IMR-90 (cell line): Measurements from ENCODE around the gene EIF4G2. TPM values are rescaled to one million over a fixed set of nuclear protein-coding genes. Genes with fewer than 3 reads are reported as not detected.

Experiments
- ATAC-seq: fragments of 200-7000 bp; cut with Tn5 transposase; 2 replicates; pipeline ENCODE4 v1.9.1; 2020; ENCODE audit warnings: low read depth, mild to moderate bottlenecking, moderate library complexity
- BruUV-seq: library from RNA; stranded (reverse); fragments of 400-500 nt; replicated peaks from 2 replicates; lab custom pipeline; 2021; lab: Mats Ljungman, UMichigan
- CTCF ChIA-PET: fragments of 300-600 bp; formaldehyde crosslinking; extraction: SDS; loops from one replicate; lab custom pipeline; 2021; ENCODE audit warnings: antibody characterized with exemption; lab: Yijun Ruan, JAX
- POLR2A ChIA-PET: fragments of 300-600 bp; sonication (Branson Sonifier 250); formaldehyde crosslinking; loops from one replicate; lab custom pipeline; 2022; ENCODE audit warnings: antibody characterized with exemption; ENCODE audit not compliant: unreplicated experiment; lab: Charles Lee
- DNase-seq: peaks from one replicate; pipeline ENCODE4 v3.0.0; 2013
- H2AFZ ChIP-seq: replicated peaks from 2 replicates; pipeline ENCODE3; 2013; ENCODE audit warnings: low read length, mild to moderate bottlenecking; ENCODE audit not compliant: poor library complexity
- H2AK5ac ChIP-seq: 2 replicates; pipeline ENCODE4 v1.6.1; 2013; ENCODE audit warnings: low read depth, low read length, inconsistent platforms
- H2AK9ac ChIP-seq: replicated peaks from 2 replicates; pipeline ENCODE3; 2013; ENCODE audit warnings: mild to moderate bottlenecking, low read depth, low read length, moderate library complexity; ENCODE audit not compliant: poor library complexity
- H2BK120ac ChIP-seq: 2 replicates; pipeline ENCODE4 v1.6.1; 2013; ENCODE audit warnings: low read depth, low read length, inconsistent platforms
- H2BK15ac ChIP-seq: 3 replicates; pipeline ENCODE4 v1.6.1; 2013; ENCODE audit warnings: low read depth, low read length, inconsistent platforms
- H2BK20ac ChIP-seq: 2 replicates; pipeline ENCODE4 v1.6.1; 2013; ENCODE audit warnings: low read depth, mild to moderate bottlenecking, inconsistent platforms, low read length, moderate library complexity
- H2BK5ac ChIP-seq: 2 replicates; pipeline ENCODE4 v1.6.1; 2013; ENCODE audit warnings: mild to moderate bottlenecking, low read depth, low read length, inconsistent platforms; ENCODE audit not compliant: poor library complexity, severe bottlenecking
- H3K14ac ChIP-seq: replicated peaks from 2 replicates; pipeline ENCODE4 v1.6.1; 2013; ENCODE audit warnings: low read depth, low read length, inconsistent platforms
- H3K18ac ChIP-seq: 2 replicates; pipeline ENCODE4 v1.6.1; 2013; ENCODE audit warnings: low read depth, low read length, control low read depth
- H3K23ac ChIP-seq: 2 replicates; pipeline ENCODE4 v1.6.1; 2013; ENCODE audit warnings: low read depth, low read length, inconsistent platforms
- H3K27ac ChIP-seq: 2 replicates; pipeline ENCODE4 v1.5.1; 2013; ENCODE audit warnings: mild to moderate bottlenecking, control low read depth, low read length; ENCODE audit not compliant: insufficient read depth
- H3K27me3 ChIP-seq: 2 replicates; pipeline ENCODE4 v1.6.1; 2013; ENCODE audit warnings: low read length; ENCODE audit not compliant: control insufficient read depth, insufficient read depth
- H3K36me3 ChIP-seq: 2 replicates; pipeline ENCODE4 v1.6.1; 2013; ENCODE audit warnings: low read length, mixed read lengths; ENCODE audit not compliant: control insufficient read depth, insufficient read depth
- H3K4ac ChIP-seq: 2 replicates; pipeline ENCODE4 v1.6.1; 2013; ENCODE audit warnings: low read depth, low read length, inconsistent platforms
- H3K4me1 ChIP-seq: 2 replicates; pipeline ENCODE4 v1.6.1; 2013; ENCODE audit warnings: low read length, mixed read lengths; ENCODE audit not compliant: control insufficient read depth, insufficient read depth
- H3K4me2 ChIP-seq: 2 replicates; pipeline ENCODE4 v1.6.1; 2013; ENCODE audit warnings: low read depth, mild to moderate bottlenecking, control low read depth, low read length, moderate library complexity
- H3K4me3 ChIP-seq: 2 replicates; pipeline ENCODE4 v1.5.1; 2013; ENCODE audit warnings: low read depth, mild to moderate bottlenecking, control low read depth, low read length, moderate library complexity; ENCODE audit not compliant: insufficient read depth
- H3K56ac ChIP-seq: 2 replicates; pipeline ENCODE4 v1.6.1; 2013; ENCODE audit warnings: low read length, inconsistent platforms; ENCODE audit not compliant: insufficient read depth; ENCODE audit errors: extremely low read depth
- H3K79me1 ChIP-seq, 2 experiments: 2 replicates each; pipeline ENCODE4 v1.6.1; 2013; ENCODE audit warnings: low read length in 2 of 2, inconsistent platforms in 1 of 2, low read depth in 1 of 2
- H3K9ac ChIP-seq: 2 replicates; pipeline ENCODE4 v1.6.1; 2013; ENCODE audit warnings: low read depth, low read length, control low read depth
- H3K9me1 ChIP-seq: 2 replicates; pipeline ENCODE4 v1.6.1; 2013; ENCODE audit warnings: low read length, inconsistent platforms; ENCODE audit not compliant: insufficient read depth
- H3K9me3 ChIP-seq: 2 replicates; pipeline ENCODE4 v1.6.1; 2013; ENCODE audit warnings: low read length; ENCODE audit not compliant: control insufficient read depth, insufficient read depth
- H4K20me1 ChIP-seq: 2 replicates; pipeline ENCODE4 v1.6.1; 2013; ENCODE audit warnings: low read length, inconsistent platforms; ENCODE audit not compliant: insufficient read depth
- H4K5ac ChIP-seq: 2 replicates; pipeline ENCODE4 v1.6.1; 2013; ENCODE audit warnings: mild to moderate bottlenecking, low read depth, low read length, control low read depth
- H4K8ac ChIP-seq, 2 experiments: 2 replicates each; pipeline ENCODE4 v1.6.1; 2013; ENCODE audit warnings: low read depth in 2 of 2, low read length in 2 of 2, control low read depth in 1 of 2, inconsistent platforms in 1 of 2
- H4K91ac ChIP-seq: 2 replicates; pipeline ENCODE4 v1.6.1; 2013; ENCODE audit warnings: low read depth, low read length, inconsistent platforms; ENCODE audit not compliant: insufficient read depth
- MXI1 ChIP-seq: IDR thresholded peaks from 2 replicates; pipeline ENCODE4 v1.6.1; 2012; ENCODE audit warnings: low read depth, mild to moderate bottlenecking, low read length, moderate library complexity, borderline replicate concordance
- NFE2L2 ChIP-seq: fragments of 150-350 bp; IDR thresholded peaks from 2 replicates; pipeline ENCODE4 v1.6.1; 2016; ENCODE audit warnings: low read depth, mild to moderate bottlenecking, low read length
- POLR2A ChIP-seq: IDR thresholded peaks from 2 replicates; pipeline ENCODE4 v1.6.1; 2012; ENCODE audit warnings: mild to moderate bottlenecking, low read depth, low read length
- RCOR1 ChIP-seq: IDR thresholded peaks from 2 replicates; pipeline ENCODE4 v1.6.1; 2012; ENCODE audit warnings: mild to moderate bottlenecking, low read length, improper control_type of control experiment; ENCODE audit not compliant: insufficient replicate concordance
- WGBS, 2 experiments: methylation state at CpG; one replicate each; pipeline versions ENCODE4 v1.1.5 to v1.1.7; 2013; ENCODE audit warnings: missing lambda C conversion rate in 2 of 2; ENCODE audit not compliant: insufficient read length in 1 of 2; ENCODE audit errors: extremely low coverage in 2 of 2; 5-methylcytosine and 5-hydroxymethylcytosine counted together
- dilution Hi-C: fragments of 300-500 bp; cut with HindIII; formaldehyde crosslinking; loops from one replicate; pipeline ENCODE4 v1.14.3; 2018; ENCODE audit warnings: low sequenced_read_pairs; ENCODE audit not compliant: unreplicated experiment
- in situ Hi-C: fragments of 300-500 bp; cut with MboI; formaldehyde crosslinking; loops from 3 replicates; pipeline ENCODE4 v1.14.3; 2019; ENCODE audit warnings: low sequenced_read_pairs, inconsistent platforms, mixed read lengths
- intact Hi-C: fragments of 100-400 bp; cut with micrococcal nuclease; formaldehyde crosslinking; loops from 2 replicates; pipeline ENCODE4 v1.10.0; 2022
- polyA plus RNA-seq, 3 experiments: library from polyadenylated mRNA; depleted of rRNA; stranded (reverse); fragments of >200 nt; gene quantifications; 2 replicates each; pipeline ENCODE4 v1.2.3, GENCODE V29; 2012; ENCODE audit warnings: low replicate concordance in 1 of 3
- total RNA-seq: library from RNA; depleted of rRNA; stranded (reverse); fragments of >200 nt; gene quantifications from 2 replicates; pipeline ENCODE4 v1.2.3, GENCODE V29; 2012
- TF ChIP-seq, protein P1 (sequence below): conservative IDR thresholded peaks from 2 replicates; pipeline ENCODE4 v1.5.1; 2012; ENCODE audit warnings: mild to moderate bottlenecking, low read depth, low read length, improper control_type of control experiment

EIF4G2 gene
- total and polyA plus RNA-seq, 2 of the 4 experiments (the other 2 are of a cell fraction) = 492 to 1,216 TPM

DNA sequence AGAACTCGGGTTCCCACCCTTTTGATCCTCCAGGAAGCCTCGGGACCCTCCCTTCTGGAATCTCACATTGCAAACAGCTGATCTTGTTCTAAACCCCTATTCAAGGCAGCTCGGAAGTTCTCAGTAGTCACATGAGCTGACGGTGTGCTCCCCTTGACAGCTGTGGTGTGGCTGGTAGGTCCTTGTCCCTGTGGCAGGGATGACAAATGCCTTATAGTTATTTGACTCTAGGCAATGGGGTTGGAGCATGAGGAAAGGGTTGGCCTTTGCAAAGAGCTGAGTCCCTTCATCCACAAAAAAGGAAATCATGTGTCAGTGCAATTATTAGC, 23.6 kb downstream of the EIF4G2 start:
- ATAC-seq (no peak), DNase-seq (no peak)
- intact Hi-C loops (no loop called here), in situ Hi-C loops (loop anchor here (25.0 kb wide), 1 partner anchor 1477 kb away; no protein-coding TSS in a partner anchor), dilution Hi-C loops (no loop called here)
- POLR2A ChIA-PET = interaction anchor here (0.5 kb wide), 1 partner anchor 1057 kb away, joined by 6 read pairs; no protein-coding TSS in a partner anchor
- no peak overlapping the region for H2AFZ ChIP-seq
- H4K91ac ChIP-seq = no peak overlapping the region
- no peak overlapping the region for H4K8ac ChIP-seq
- H3K56ac ChIP-seq = no peak overlapping the region
- H3K23ac ChIP-seq = no peak overlapping the region
- no peak overlapping the region for H2AK9ac ChIP-seq
- H3K4me1 ChIP-seq = no peaks in the 10 kb centered on the region
- H3K4ac ChIP-seq = no peak overlapping the region
- no peak overlapping the region for H3K4me2 ChIP-seq
- H4K20me1 ChIP-seq = no peaks in the 10 kb centered on the region
- H2BK5ac ChIP-seq = no peak overlapping the region
- no peak overlapping the region for H3K9ac ChIP-seq
- no peak overlapping the region for H4K5ac ChIP-seq
- 0 out of 4 replicates have a peak, but pooled peaks cover 0 to under 1% of the 10 kb centered on the region in 2 experiments for H3K79me1 ChIP-seq
- H3K18ac ChIP-seq = no peak overlapping the region
- H2BK15ac ChIP-seq = no peak overlapping the region
- no peak overlapping the region for H3K27ac ChIP-seq
- H3K36me3 ChIP-seq = peaks cover 3% of the 10 kb centered on the region; the same call in 1 of the 2 replicates
- H2AK5ac ChIP-seq = no peak overlapping the region
- no peaks in the 10 kb centered on the region for H3K9me1 ChIP-seq
- H3K9me3 ChIP-seq = no peaks in the 10 kb centered on the region
- no peak overlapping the region for H3K4me3 ChIP-seq
- BruUV-seq = no TSS peak
- H2BK20ac ChIP-seq = no peak overlapping the region
- H3K14ac ChIP-seq = no peak overlapping the region
- no peak overlapping the region for H2BK120ac ChIP-seq
- H3K27me3 ChIP-seq = no peaks in the 10 kb centered on the region; the same call in 1 of the 2 replicates
- no peak for TF ChIP-seq MXI1
- no peak for TF ChIP-seq NFE2L2
- TF ChIP-seq POLR2A = no peak
- TF ChIP-seq, protein P1, sequence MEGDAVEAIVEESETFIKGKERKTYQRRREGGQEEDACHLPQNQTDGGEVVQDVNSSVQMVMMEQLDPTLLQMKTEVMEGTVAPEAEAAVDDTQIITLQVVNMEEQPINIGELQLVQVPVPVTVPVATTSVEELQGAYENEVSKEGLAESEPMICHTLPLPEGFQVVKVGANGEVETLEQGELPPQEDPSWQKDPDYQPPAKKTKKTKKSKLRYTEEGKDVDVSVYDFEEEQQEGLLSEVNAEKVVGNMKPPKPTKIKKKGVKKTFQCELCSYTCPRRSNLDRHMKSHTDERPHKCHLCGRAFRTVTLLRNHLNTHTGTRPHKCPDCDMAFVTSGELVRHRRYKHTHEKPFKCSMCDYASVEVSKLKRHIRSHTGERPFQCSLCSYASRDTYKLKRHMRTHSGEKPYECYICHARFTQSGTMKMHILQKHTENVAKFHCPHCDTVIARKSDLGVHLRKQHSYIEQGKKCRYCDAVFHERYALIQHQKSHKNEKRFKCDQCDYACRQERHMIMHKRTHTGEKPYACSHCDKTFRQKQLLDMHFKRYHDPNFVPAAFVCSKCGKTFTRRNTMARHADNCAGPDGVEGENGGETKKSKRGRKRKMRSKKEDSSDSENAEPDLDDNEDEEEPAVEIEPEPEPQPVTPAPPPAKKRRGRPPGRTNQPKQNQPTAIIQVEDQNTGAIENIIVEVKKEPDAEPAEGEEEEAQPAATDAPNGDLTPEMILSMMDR = no peak
- no peak for TF ChIP-seq RCOR1
- WGBS, 2 experiments = no CpG with 5 or more reads among the region's 4 CpGs
- CTCF ChIA-PET = interaction anchor here (1.0 kb wide), 1 partner anchor 149 kb away, joined by 3 read pairs; no protein-coding TSS in a partner anchor
